A549 (cell line): Measurements from ENCODE around the gene LIMA1. TPM values are rescaled to one million over a fixed set of nuclear protein-coding genes. Genes with fewer than 3 reads are reported as not detected.

ENCODE experiments used
- ATAC-seq, 2 experiments: fragments of 200-7000 bp in 1 of 2; fragments of >200 bp in 1 of 2; cut with Nextera tagmentation in 1 of 2; cut with Tn5 transposase in 1 of 2; 3 replicates each; pipeline versions ENCODE4 v1.8.0 to v1.9.1; 2018 to 2020; ENCODE audit warnings: mild to moderate bottlenecking in 1 of 2, moderate library complexity in 1 of 2
- CTCF ChIA-PET: fragments of 300-600 bp; sonication (Branson Sonifier 250); formaldehyde crosslinking; extraction: SDS; loops from one replicate; lab custom pipeline; 2021; ENCODE audit warnings: antibody characterized with exemption, inconsistent platforms; lab: Yijun Ruan, JAX
- POLR2A ChIA-PET: fragments of 350-600 bp; formaldehyde crosslinking; extraction: SDS; loops from one replicate; lab custom pipeline; 2021; ENCODE audit warnings: antibody characterized with exemption, inconsistent platforms; lab: Yijun Ruan, JAX
- DNase-seq, 2 experiments: peaks; one replicate each; pipeline versions ENCODE4 v3.0.0 to v3.0.0-alpha.2; 2011 to 2016; ENCODE audit warnings: low read depth in 1 of 2, low spot score in 1 of 2
- FAIRE-seq: peaks from 2 replicates; lab custom pipeline; 2011; peaks lifted over from hg19 to GRCh38; lab: Jason Lieb, UNC
- H3K27ac ChIP-seq, 2 experiments: fragments of >200 bp; sonication (Bioruptor Twin); formaldehyde crosslinking; 3 replicates each; pipeline ENCODE4 v1.5.1; 2016 to 2017
- H3K4me1 ChIP-seq: fragments of >200 bp; sonication (Bioruptor Twin); formaldehyde crosslinking; 3 replicates; pipeline ENCODE4 v1.6.1; 2016
- H3K4me2 ChIP-seq: fragments of >200 bp; sonication (Bioruptor Twin); formaldehyde crosslinking; 3 replicates; pipeline ENCODE4 v1.6.1; 2016
- H3K4me3 ChIP-seq: fragments of >200 bp; sonication (Bioruptor Twin); formaldehyde crosslinking; 3 replicates; pipeline ENCODE4 v1.5.1; 2016
- H3K9me3 ChIP-seq: fragments of >200 bp; sonication (Bioruptor Twin); formaldehyde crosslinking; 3 replicates; pipeline ENCODE4 v1.6.1; 2016
- ATOH8 ChIP-seq: fragments of 250-450 bp; sonication (Bioruptor Pico); IDR thresholded peaks from 2 replicates; pipeline ENCODE4 v1.5.0; 2020; ENCODE audit warnings: low read depth, mild to moderate bottlenecking, moderate library complexity
- CBX2 ChIP-seq: fragments of 200-600 bp; sonication (generic); IDR thresholded peaks from 2 replicates; pipeline ENCODE4 v1.6.1; 2016; ENCODE audit warnings: low read depth, mild to moderate bottlenecking, borderline replicate concordance
- CBX8 ChIP-seq: fragments of 200-600 bp; sonication (generic); IDR thresholded peaks from 2 replicates; pipeline ENCODE4 v1.6.1; 2016
- CHD2 ChIP-seq: fragments of 150-350 bp; IDR thresholded peaks from 2 replicates; pipeline ENCODE4 v1.6.1; 2014; ENCODE audit warnings: low read length; ENCODE audit not compliant: partially characterized antibody
- CHD4 ChIP-seq: fragments of 200-600 bp; sonication (generic); IDR thresholded peaks from 2 replicates; pipeline ENCODE4 v1.6.1; 2016; ENCODE audit warnings: antibody characterized with exemption, mild to moderate bottlenecking, borderline replicate concordance
- CTCF ChIP-seq: fragments of >200 bp; sonication (Bioruptor Twin); formaldehyde crosslinking; IDR thresholded peaks from 3 replicates; pipeline ENCODE4 v1.5.1; 2016
- EHMT2 ChIP-seq: fragments of 200-600 bp; sonication (generic); IDR thresholded peaks from 2 replicates; pipeline ENCODE4 v1.6.1; 2016; ENCODE audit warnings: antibody characterized with exemption, low read depth, mild to moderate bottlenecking, moderate library complexity
- ELK1 ChIP-seq: fragments of 150-350 bp; IDR thresholded peaks from 2 replicates; pipeline ENCODE4 v1.6.1; 2014; ENCODE audit warnings: low read depth, mild to moderate bottlenecking, low read length
- FOXS1 ChIP-seq: fragments of 250-450 bp; sonication (Bioruptor Pico); IDR thresholded peaks from 2 replicates; pipeline ENCODE4 v1.5.0; 2020; ENCODE audit warnings: mild to moderate bottlenecking, moderate library complexity
- GATA3 ChIP-seq: IDR thresholded peaks from 2 replicates; pipeline ENCODE4 v1.6.1; 2012; ENCODE audit warnings: borderline replicate concordance
- HOXA7 ChIP-seq: fragments of 250-450 bp; sonication (Bioruptor Pico); IDR thresholded peaks from 2 replicates; pipeline ENCODE4 v1.5.0; 2020; ENCODE audit warnings: mild to moderate bottlenecking, moderate library complexity
- JUN ChIP-seq, 2 experiments: fragments of >200 bp; sonication (Bioruptor Twin); formaldehyde crosslinking; IDR thresholded peaks; 2 replicates in 1 of 2; 3 replicates in 1 of 2; pipeline ENCODE4 v1.6.1; 2016 to 2017
- KDM1A ChIP-seq: fragments of 200-600 bp; sonication (generic); IDR thresholded peaks from 2 replicates; pipeline ENCODE4 v1.6.1; 2016; ENCODE audit warnings: low read depth, mild to moderate bottlenecking
- KDM5A ChIP-seq: fragments of 200-600 bp; sonication (generic); IDR thresholded peaks from 2 replicates; pipeline ENCODE4 v1.6.1; 2016; ENCODE audit warnings: antibody characterized with exemption, mild to moderate bottlenecking
- MAFK ChIP-seq: fragments of 450-650 bp; IDR thresholded peaks from 2 replicates; pipeline ENCODE4 v1.6.1; 2014; ENCODE audit not compliant: partially characterized antibody
- MAX ChIP-seq: IDR thresholded peaks from 2 replicates; pipeline ENCODE4 v1.6.1; 2012
- MAZ ChIP-seq: fragments of 150-350 bp; IDR thresholded peaks from 2 replicates; pipeline ENCODE4 v1.6.1; 2014; ENCODE audit warnings: antibody characterized with exemption, low read depth, low read length, borderline replicate concordance
- MYC ChIP-seq: IDR thresholded peaks from 2 replicates; pipeline ENCODE4 v1.6.1; 2012; ENCODE audit warnings: mild to moderate bottlenecking, inconsistent platforms, low read length, improper control_type of control experiment, borderline replicate concordance
- NPAS2 ChIP-seq: fragments of 250-450 bp; sonication (Bioruptor Pico); IDR thresholded peaks from 2 replicates; pipeline ENCODE4 v1.8.0; 2022; ENCODE audit warnings: mild to moderate bottlenecking, moderate library complexity, borderline replicate concordance
- NR3C1 ChIP-seq: fragments of >200 bp; sonication (Bioruptor Twin); formaldehyde crosslinking; IDR thresholded peaks from 3 replicates; pipeline ENCODE4 v1.6.1; 2017
- PHF8 ChIP-seq: fragments of 200-600 bp; sonication (generic); IDR thresholded peaks from 2 replicates; pipeline ENCODE4 v1.6.1; 2016; ENCODE audit warnings: low read depth, mild to moderate bottlenecking, antibody characterized with exemption, moderate library complexity, borderline replicate concordance
- POLR2A ChIP-seq: IDR thresholded peaks from 2 replicates; pipeline ENCODE4 v1.6.1; 2012; ENCODE audit warnings: mild to moderate bottlenecking, low read length
- RAD21 ChIP-seq, 2 experiments: fragments of >200 bp in 1 of 2; sonication (Bioruptor Twin) in 1 of 2; formaldehyde crosslinking in 1 of 2; IDR thresholded peaks in 1 of 2; conservative IDR thresholded peaks in 1 of 2; 2 replicates in 1 of 2; 3 replicates in 1 of 2; pipeline ENCODE4 v1.6.1; 2012 to 2018; ENCODE audit warnings: inconsistent platforms in 1 of 2
- RARB ChIP-seq: fragments of 250-450 bp; sonication (Bioruptor Pico); IDR thresholded peaks from 2 replicates; pipeline ENCODE4 v1.8.0; 2021; ENCODE audit warnings: mild to moderate bottlenecking, moderate library complexity
- TFCP2L1 ChIP-seq: fragments of 250-450 bp; sonication (Bioruptor Pico); IDR thresholded peaks from 2 replicates; pipeline ENCODE4 v1.5.0; 2021; ENCODE audit warnings: mild to moderate bottlenecking
- ZFP36 ChIP-seq: fragments of 450-650 bp; IDR thresholded peaks from 2 replicates; pipeline ENCODE4 v1.6.1; 2014; ENCODE audit warnings: borderline replicate concordance; ENCODE audit not compliant: partially characterized antibody
- ZSCAN20 ChIP-seq: fragments of 250-450 bp; sonication (Bioruptor Pico); IDR thresholded peaks from 2 replicates; pipeline ENCODE4 v1.8.0; 2022; ENCODE audit warnings: mild to moderate bottlenecking, moderate library complexity
- WGBS: methylation state at CpG from one replicate; pipeline ENCODE4 v1.1.6; 2017; ENCODE audit errors: missing lambda C conversion rate; 5-methylcytosine and 5-hydroxymethylcytosine counted together
- polyA plus RNA-seq, 4 experiments: library from polyadenylated mRNA; depleted of rRNA in 3 of 4; stranded (reverse); fragments of >200 nt; fragmentation: RNase III in 1 of 4; extraction: RNeasy Plus Mini Kit Qiagen cat#74134 plus additional on column Dnase treatment in 1 of 4; gene quantifications; 2 replicates in 3 of 4; 3 replicates in 1 of 4; pipeline ENCODE4 v1.2.3, GENCODE V29; 2011 to 2017

The LIMA1 gene
- polyA plus RNA-seq, 2 of the 4 experiments (the other 2 are of a cell fraction) = 9.0 to 23.4 TPM

GRCh38 chr12:50322206-50322605 lies 38.9 kb upstream of the LIMA1 start:
- Histone ChIP-seq H3K4me2 (no peak overlapping the region), H3K27ac (no peak overlapping the region; a peak in 1 of 6 replicates), H3K4me1 (peaks cover 17% of the 10 kb centered on the region)
- DNase-seq = no peak
- 90% methylated on average over 3 of the region's 3 CpGs for WGBS
- no peak for ATAC-seq
- POLR2A ChIA-PET = interaction anchor here (0.9 kb wide), 1 partner anchor 237 kb away, joined by 3 read pairs; the partner anchor contains the start of gene SMARCD1
- TF ChIP-seq MAX = no peak
- no peak for TF ChIP-seq FOXS1 (CRISPR knock-in tag)
- TF ChIP-seq TFCP2L1 = no peak
- no peak for TF ChIP-seq MAZ
- TF ChIP-seq CHD2 = no peak
- no peak for TF ChIP-seq PHF8
- no peak for TF ChIP-seq CBX8
- TF ChIP-seq NR3C1 = no peak
- TF ChIP-seq ZFP36 = no peak
- no peak for TF ChIP-seq GATA3
- TF ChIP-seq NPAS2 (CRISPR knock-in tag) = no peak
- TF ChIP-seq MYC = no peak
- TF ChIP-seq, all 56 proteins: peak for 0
- H3K9me3 ChIP-seq = no peaks in the 10 kb centered on the region
- H3K4me3 ChIP-seq = no peak overlapping the region
- no peak for FAIRE-seq
- CTCF ChIA-PET = interaction anchor here (0.7 to 1.4 kb wide), 3 partner anchors 39 to 248 kb away, joined by 3 to 4 read pairs (median 3); partner anchors contain the start of gene LIMA1

- Histone ChIP-seq H3K4me2 (no peak overlapping the region), H3K9me3 (no peaks in the 10 kb centered on the region), H3K27ac (no peak overlapping the region), H3K4me3 (no peak overlapping the region), H3K4me1 (peaks cover 15% of the 10 kb centered on the region)
- DNase-seq (peak in 1 of 2 experiments; percentile 37), FAIRE-seq (no peak), ATAC-seq (no peak)
- 71% methylated on average over 1 of the region's 1 CpG for WGBS
- CTCF ChIA-PET = interaction anchor here (0.8 to 3.6 kb wide), 9 partner anchors 14 to 232 kb away, joined by 3 to 32 read pairs (median 3); partner anchors contain the start of genes COX14 and SMARCD1
- POLR2A ChIA-PET = interaction anchor here (1.1 kb wide), 1 partner anchor 34 kb away, joined by 3 read pairs; the partner anchor contains the start of gene LIMA1
- TF ChIP-seq HOXA7 (CRISPR knock-in tag) = no peak
- peak; percentile 27 to 40; a peak in 3 of 5 replicates for TF ChIP-seq RAD21 (conservative IDR thresholded peaks at IDR 0.05 in 1 of 2, IDR thresholded peaks at IDR 0.05 in 1 of 2)
Observed at GRCh38 chr12:50317203-50317602, 33.9 kb upstream of the LIMA1 start.

- Histone ChIP-seq H3K27ac (no peak overlapping the region), H3K9me3 (no peaks in the 10 kb centered on the region), H3K4me2 (no peak overlapping the region), H3K4me3 (no peak overlapping the region), H3K4me1 (peaks cover 20% of the 10 kb centered on the region)
- TF ChIP-seq ATOH8 (CRISPR knock-in tag) (no peak), CHD4 (no peak), ZSCAN20 (CRISPR knock-in tag) (no peak)
- ATAC-seq (no peak), DNase-seq (no peak), FAIRE-seq (no peak)
- ChIA-PET POLR2A (no interaction called here), CTCF (interaction anchor here (0.7 to 4.4 kb wide), 12 partner anchors 12 to 242 kb away, joined by 3 to 82 read pairs (median 7); partner anchors contain the start of gene SMARCD1)
- WGBS = 92% methylated on average over 9 of the region's 9 CpGs
Observed at GRCh38 chr12:50315803-50316202, 32.5 kb upstream of the LIMA1 start.

- Histone ChIP-seq H3K4me1 (peaks cover 20% of the 10 kb centered on the region), H3K9me3 (no peaks in the 10 kb centered on the region), H3K27ac (peak overlapping the region in 1 of 2 experiments; percentile 66; a peak in 4 of 6 replicates), H3K4me3 (no peak overlapping the region), H3K4me2 (no peak overlapping the region)
- FAIRE-seq (no peak), DNase-seq (peak; percentile 54 to 61), ATAC-seq (peak in 1 of 2 experiments; percentile 68; a peak in 4 of 6 replicates)
- ChIA-PET POLR2A (interaction anchor here (1.1 kb wide), 2 partner anchors 31 to 229 kb away, joined by 4 to 9 read pairs; partner anchors contain the start of genes LIMA1 and SMARCD1), CTCF (interaction anchor here (0.6 to 4.4 kb wide), 60 partner anchors 9 to 347 kb away, joined by 3 to 82 read pairs (median 4); partner anchors contain the start of genes CERS5, COX14, LIMA1 and SMARCD1)
- 51% methylated on average over 6 of the region's 7 CpGs for WGBS
- TF ChIP-seq KDM5A = no peak
- TF ChIP-seq ELK1 = no peak
- peak; percentile 78 for TF ChIP-seq CTCF
- no peak for TF ChIP-seq TFCP2L1
- no peak for TF ChIP-seq CBX2
- TF ChIP-seq EHMT2 = no peak
- TF ChIP-seq RARB = no peak
- TF ChIP-seq MAFK = no peak
- no peak for TF ChIP-seq KDM1A
- TF ChIP-seq JUN (IDR thresholded peaks at IDR 0.05) = no peak
- no peak for TF ChIP-seq POLR2A
Observed at GRCh38 chr12:50314636-50315312, 31.5 kb upstream of the LIMA1 start.
